MM.1S (cell line): ENCODE measurements around the gene NTN1.

Experiments used
- DNase-seq: peaks from one replicate; pipeline ENCODE4 v3.0.0-alpha.2; 2015
- H2AFZ ChIP-seq: fragments of 300-600 bp; sonication (generic); 2 replicates; pipeline ENCODE4 v1.6.0; 2016; ENCODE audit warnings: antibody characterized with exemption, low read length
- H3F3A ChIP-seq: fragments of 300-600 bp; sonication (generic); 2 replicates; pipeline ENCODE4 v1.6.1; 2016; ENCODE audit warnings: mild to moderate bottlenecking, antibody characterized with exemption, low read length, moderate library complexity, mixed read lengths; ENCODE audit not compliant: insufficient read depth
- H3K27ac ChIP-seq: fragments of 300-600 bp; sonication (generic); 2 replicates; pipeline ENCODE4 v1.5.1; 2016; ENCODE audit warnings: mild to moderate bottlenecking, low read length
- H3K27me3 ChIP-seq: fragments of 300-600 bp; sonication (generic); replicated peaks from 2 replicates; pipeline ENCODE4 v1.6.0; 2016; ENCODE audit warnings: low read length; ENCODE audit not compliant: insufficient read depth
- H3K36me3 ChIP-seq: fragments of 300-600 bp; sonication (generic); replicated peaks from 2 replicates; pipeline ENCODE4 v1.6.1; 2016; ENCODE audit warnings: mild to moderate bottlenecking, low read length, mixed read lengths; ENCODE audit not compliant: insufficient read depth
- H3K4me1 ChIP-seq: fragments of 300-600 bp; sonication (generic); 2 replicates; pipeline ENCODE4 v1.6.1; 2016; ENCODE audit warnings: low read length, mixed read lengths
- H3K4me2 ChIP-seq: fragments of 300-600 bp; sonication (generic); 2 replicates; pipeline ENCODE4 v1.6.0; 2016; ENCODE audit warnings: low read depth, low read length
- H3K4me3 ChIP-seq: fragments of 300-600 bp; sonication (generic); 2 replicates; pipeline ENCODE4 v1.5.1; 2016; ENCODE audit warnings: low read length, mixed read lengths
- H3K79me2 ChIP-seq: fragments of 300-600 bp; sonication (generic); 2 replicates; pipeline ENCODE4 v1.6.1; 2016; ENCODE audit warnings: mixed run types, low read length, mixed read lengths
- H3K9ac ChIP-seq: fragments of 300-600 bp; sonication (generic); 2 replicates; pipeline ENCODE4 v1.6.1; 2016; ENCODE audit warnings: low read length, mixed read lengths
- H3K9me2 ChIP-seq: fragments of 300-600 bp; sonication (generic); replicated peaks from 2 replicates; pipeline ENCODE4 v1.6.1; 2016; ENCODE audit warnings: mild to moderate bottlenecking, low read length, mixed read lengths; ENCODE audit not compliant: insufficient read depth
- H3K9me3 ChIP-seq: fragments of 300-600 bp; sonication (generic); replicated peaks from 2 replicates; pipeline ENCODE4 v1.6.1; 2016; ENCODE audit warnings: mild to moderate bottlenecking, low read length, mixed read lengths; ENCODE audit not compliant: insufficient read depth
- H4K20me1 ChIP-seq: fragments of 300-600 bp; sonication (generic); 2 replicates; pipeline ENCODE4 v1.6.1; 2016; ENCODE audit warnings: mild to moderate bottlenecking, low read length, moderate library complexity, mixed read lengths; ENCODE audit not compliant: insufficient read depth
- CTCF ChIP-seq: fragments of 300-600 bp; sonication (generic); IDR thresholded peaks from 2 replicates; pipeline ENCODE4 v1.5.1; 2016; ENCODE audit warnings: antibody characterized with exemption, low read length, mixed read lengths
- EZH2 ChIP-seq: fragments of 300-600 bp; sonication (generic); optimal IDR thresholded peaks from 2 replicates; pipeline ENCODE3; 2017; ENCODE audit warnings: low read depth, mild to moderate bottlenecking, antibody characterized with exemption, low read length, mixed read lengths
- EZH2phosphoT487 ChIP-seq: fragments of 300-600 bp; sonication (generic); IDR thresholded peaks from 2 replicates; pipeline ENCODE4 v1.6.1; 2018; ENCODE audit warnings: antibody characterized with exemption, low read length

The NTN1 gene

GRCh38 chr17:9208381-9209105 lies 187.2 kb downstream of the NTN1 start:
- H3K4me2 ChIP-seq: no peak overlapping the region
- H3K4me1 ChIP-seq: no peaks in the 10 kb centered on the region
- no peaks in the 10 kb centered on the region for H3K36me3 ChIP-seq
- H3K9me2 ChIP-seq: no peaks in the 10 kb centered on the region
- no peak for DNase-seq
- TF ChIP-seq CTCF: no peak
- TF ChIP-seq EZH2phosphoT487: no peak
- TF ChIP-seq EZH2: no peak
- no peak overlapping the region for H2AFZ ChIP-seq
- no peaks in the 10 kb centered on the region for H3F3A ChIP-seq
- H3K27ac ChIP-seq: no peak overlapping the region
- no peaks in the 10 kb centered on the region for H3K9me3 ChIP-seq
- H4K20me1 ChIP-seq: no peaks in the 10 kb centered on the region
- no peaks in the 10 kb centered on the region for H3K79me2 ChIP-seq
- no peak overlapping the region for H3K9ac ChIP-seq
- no peak overlapping the region for H3K4me3 ChIP-seq
- peaks cover 21% of the 10 kb centered on the region for H3K27me3 ChIP-seq

- Histone ChIP-seq H4K20me1 (no peaks in the 10 kb centered on the region), H3K79me2 (no peaks in the 10 kb centered on the region), H3K4me3 (no peak overlapping the region), H3K27me3 (peaks cover 25% of the 10 kb centered on the region), H3K4me2 (no peak overlapping the region), H3K9me2 (no peaks in the 10 kb centered on the region), H3F3A (no peaks in the 10 kb centered on the region), H3K9me3 (no peaks in the 10 kb centered on the region), H3K36me3 (no peaks in the 10 kb centered on the region), H2AFZ (no peak overlapping the region), H3K9ac (no peak overlapping the region), H3K4me1 (no peaks in the 10 kb centered on the region), H3K27ac (no peak overlapping the region)
- DNase-seq: no peak
- TF ChIP-seq EZH2 (no peak), EZH2phosphoT487 (no peak), CTCF (no peak)
Observed at GRCh38 chr17:9209347-9209746, 188.0 kb downstream of the NTN1 start.

GRCh38 chr17:9209781-9210370 lies 188.6 kb downstream of the NTN1 start:
- no peaks in the 10 kb centered on the region for H4K20me1 ChIP-seq
- no peaks in the 10 kb centered on the region for H3K36me3 ChIP-seq
- no peak overlapping the region for H3K27ac ChIP-seq
- no peak overlapping the region for H3K9ac ChIP-seq
- H3K27me3 ChIP-seq: peaks cover 28% of the 10 kb centered on the region
- H3F3A ChIP-seq: no peaks in the 10 kb centered on the region
- no peaks in the 10 kb centered on the region for H3K9me3 ChIP-seq
- no peak overlapping the region for H3K4me3 ChIP-seq
- DNase-seq: no peak
- no peaks in the 10 kb centered on the region for H3K9me2 ChIP-seq
- H3K4me1 ChIP-seq: no peaks in the 10 kb centered on the region
- TF ChIP-seq CTCF: no peak
- no peak for TF ChIP-seq EZH2phosphoT487
- no peak for TF ChIP-seq EZH2
- no peak overlapping the region for H2AFZ ChIP-seq
- no peaks in the 10 kb centered on the region for H3K79me2 ChIP-seq
- no peak overlapping the region for H3K4me2 ChIP-seq
